ENCODE data around the gene RUNX1.

GRCh38 chr21:34794686-34795085 is 254.4 kb downstream of the RUNX1 start:
- TF ChIP-seq CTCF (IDR thresholded peaks at IDR 0.05) (no peak), POLR2A (IDR thresholded peaks at IDR 0.05) (no peak)

All from vagina (tissue), 2 donors.